AG08396 (cell line): ENCODE results near the gene TPGS2.
"Not testable (repeated sequence)": the region's sequence is repeated elsewhere in the genome, so short reads cannot be mapped to it uniquely, and the experiment has no call there.

Experiments
- DNase-seq: peaks from one replicate; pipeline ENCODE4 v3.0.0; 2012; ENCODE audit warnings: low spot score, mixed read lengths

Gene TPGS2

GRCh38 chr18:36828630-36829361 lies at the start of gene TPGS2, which contains the start of gene KIAA1328:
TPGS2 (minus strand) TSS chr18:36829002; CDS start chr18:36828767, 235 bp downstream.
KIAA1328 (plus strand) TSS chr18:36829127; CDS start chr18:36829139, 12 bp downstream.
- peak; percentile 96 for DNase-seq

GRCh38 chr18:36873826-36874225 lies 45.0 kb upstream of the TPGS2 start:
- DNase-seq = not testable (repeated sequence)

GRCh38 chr18:36872329-36872728 lies 43.5 kb upstream of the TPGS2 start:
- DNase-seq = no peak

- DNase-seq = no peak
These were observed 43.0 kb upstream of the TPGS2 start for GRCh38 chr18:36871801-36872200.

GRCh38 chr18:36867056-36867455 lies 38.3 kb upstream of the TPGS2 start:
- no peak for DNase-seq

GRCh38 chr18:36862182-36862581 lies 33.4 kb upstream of the TPGS2 start:
- no peak for DNase-seq

- no peak for DNase-seq
These were observed 28.0 kb upstream of the TPGS2 start for GRCh38 chr18:36856815-36857214.

- no peak for DNase-seq
These were observed 22.4 kb upstream of the TPGS2 start for GRCh38 chr18:36851202-36851590.

- peak; percentile 39 for DNase-seq
These were observed 21.9 kb upstream of the TPGS2 start for GRCh38 chr18:36850527-36851201.

GRCh38 chr18:36849288-36850006 lies 20.6 kb upstream of the TPGS2 start:
- DNase-seq = no peak

GRCh38 chr18:36848609-36849008 lies 19.8 kb upstream of the TPGS2 start:
- DNase-seq = no peak

GRCh38 chr18:36843784-36844183 lies 15.0 kb upstream of the TPGS2 start:
- no peak for DNase-seq

- DNase-seq = no peak
These were observed 14.4 kb upstream of the TPGS2 start for GRCh38 chr18:36843199-36843598.

GRCh38 chr18:36839835-36840234 lies 11.0 kb upstream of the TPGS2 start:
- DNase-seq = no peak

GRCh38 chr18:36835927-36836326 lies 7.1 kb upstream of the TPGS2 start:
- DNase-seq = no peak

GRCh38 chr18:36833120-36833519 lies 4.3 kb upstream of the TPGS2 start:
- DNase-seq = no peak

GRCh38 chr18:36831139-36831538 lies 2.3 kb upstream of the TPGS2 start:
- no peak for DNase-seq

- DNase-seq = no peak
These were observed 1.3 kb upstream of the TPGS2 start for GRCh38 chr18:36830158-36830495.

- DNase-seq = peak; percentile 29
These were observed 758 bp upstream of the TPGS2 start for GRCh38 chr18:36829362-36830157.

GRCh38 chr18:36828157-36828629 lies 609 bp downstream of the TPGS2 start:
- peak; percentile 41 for DNase-seq

GRCh38 chr18:36826556-36826955 lies 2.2 kb downstream of the TPGS2 start:
- no peak for DNase-seq

- no peak for DNase-seq
These were observed 3.3 kb downstream of the TPGS2 start for GRCh38 chr18:36825526-36825925.
